SK-N-SH (cell line): ENCODE data around the gene CBFA2T2. TPM values are rescaled to one million over a fixed set of nuclear protein-coding genes. Genes with fewer than 3 reads are reported as not detected.

Source experiments
- CTCF ChIA-PET: fragments of 300-600, 350-600 bp; formaldehyde crosslinking; extraction: SDS; loops from one replicate; lab custom pipeline; 2021; lab: Yijun Ruan, JAX
- POLR2A ChIA-PET: fragments of 350-600 bp; sonication (Branson Sonifier 250); formaldehyde crosslinking; extraction: SDS; loops from one replicate; lab custom pipeline; 2020; ENCODE audit warnings: antibody characterized with exemption, inconsistent platforms; lab: Yijun Ruan, JAX
- DNase-seq: peaks from one replicate; pipeline ENCODE4 v3.0.0; 2012
- H2AFZ ChIP-seq: fragments of 200-600 bp; sonication (generic); 2 replicates; pipeline ENCODE4 v1.8.1; 2016; ENCODE audit warnings: antibody characterized with exemption, mild to moderate bottlenecking, low read depth
- H3F3A ChIP-seq: fragments of 200-600 bp; sonication (generic); replicated peaks from 2 replicates; pipeline ENCODE3; 2016; ENCODE audit warnings: antibody characterized with exemption, mild to moderate bottlenecking; ENCODE audit not compliant: insufficient read depth
- H3K27ac ChIP-seq, 2 experiments: fragments of 200-500 bp in 1 of 2; fragments of 200-600 bp in 1 of 2; sonication (Bioruptor generic) in 1 of 2; sonication (generic), shearing (Covaris generic) in 1 of 2; 2 replicates each; pipeline versions ENCODE4 v1.5.1 to v1.6.1; 2014 to 2016; ENCODE audit warnings: low read depth in 2 of 2, inconsistent platforms in 1 of 2, low read length in 1 of 2, mild to moderate bottlenecking in 1 of 2, mixed read lengths in 1 of 2
- H3K27me3 ChIP-seq: fragments of 200-600 bp; sonication (generic), shearing (Covaris generic); 2 replicates; pipeline ENCODE4 v1.6.1; 2016; ENCODE audit warnings: mixed run types; ENCODE audit not compliant: insufficient read depth
- H3K36me3 ChIP-seq, 2 experiments: fragments of 200-500 bp in 1 of 2; fragments of 200-600 bp in 1 of 2; sonication (Bioruptor generic) in 1 of 2; sonication (generic) in 1 of 2; replicated peaks in 1 of 2; 2 replicates each; pipeline versions ENCODE3 to v1.5.1; 2014 to 2016; ENCODE audit warnings: low read length in 1 of 2, mild to moderate bottlenecking in 1 of 2; ENCODE audit not compliant: insufficient read depth in 2 of 2, control insufficient read depth in 1 of 2
- H3K4me1 ChIP-seq, 2 experiments: fragments of 200-500 bp in 1 of 2; fragments of 200-600 bp in 1 of 2; sonication (Bioruptor generic) in 1 of 2; sonication (generic), shearing (Covaris generic) in 1 of 2; 2 replicates each; pipeline versions ENCODE4 v1.5.1 to v1.6.1; 2014 to 2016; ENCODE audit warnings: low read depth in 1 of 2, low read length in 1 of 2, mixed run types in 1 of 2; ENCODE audit not compliant: insufficient read depth in 2 of 2, control insufficient read depth in 1 of 2
- H3K4me2 ChIP-seq: fragments of 200-600 bp; sonication (generic), shearing (Covaris generic); 2 replicates; pipeline ENCODE4 v1.6.1; 2017; ENCODE audit warnings: mixed run types
- H3K4me3 ChIP-seq, 2 experiments: fragments of 200-500 bp in 1 of 2; fragments of 200-600 bp in 1 of 2; sonication (Bioruptor generic) in 1 of 2; sonication (generic), shearing (Covaris generic) in 1 of 2; 2 replicates each; pipeline versions ENCODE4 v1.5.1 to v1.8.1; 2014 to 2016; ENCODE audit warnings: low read depth in 2 of 2, inconsistent platforms in 1 of 2, low read length in 1 of 2, mild to moderate bottlenecking in 1 of 2, mixed read lengths in 1 of 2, moderate library complexity in 1 of 2
- H3K79me2 ChIP-seq: fragments of 200-600 bp; sonication (generic); 2 replicates; pipeline ENCODE4 v1.8.1; 2017; ENCODE audit warnings: mild to moderate bottlenecking; ENCODE audit not compliant: insufficient read depth
- H3K9ac ChIP-seq: fragments of 200-600 bp; sonication (generic); 2 replicates; pipeline ENCODE4 v1.6.1; 2017; ENCODE audit warnings: mixed run types
- H3K9me2 ChIP-seq: fragments of 200-600 bp; sonication (generic); 2 replicates; pipeline ENCODE4 v1.6.1; 2017; ENCODE audit warnings: mixed run types
- H3K9me3 ChIP-seq: fragments of 200-600 bp; sonication (generic); 2 replicates; pipeline ENCODE4 v1.6.1; 2017; ENCODE audit warnings: mixed run types, mild to moderate bottlenecking, moderate library complexity
- H4K20me1 ChIP-seq: fragments of 200-600 bp; sonication (generic); 2 replicates; pipeline ENCODE4 v1.6.1; 2017; ENCODE audit warnings: mild to moderate bottlenecking, mixed run types; ENCODE audit not compliant: insufficient read depth
- CHD2 ChIP-seq: fragments of 150-350 bp; IDR thresholded peaks from 2 replicates; pipeline ENCODE4 v1.6.1; 2018; ENCODE audit warnings: low read length; ENCODE audit not compliant: partially characterized antibody
- EZH2phosphoT487 ChIP-seq: fragments of 200-600 bp; sonication (generic); IDR thresholded peaks from 2 replicates; pipeline ENCODE4 v1.6.1; 2017; ENCODE audit warnings: low read depth, mixed run types, mild to moderate bottlenecking, antibody characterized with exemption, moderate library complexity, borderline replicate concordance
- FOXM1 ChIP-seq: IDR thresholded peaks from 2 replicates; pipeline ENCODE4 v1.4.0; 2012; ENCODE audit warnings: low read depth, mild to moderate bottlenecking
- GABPA ChIP-seq: IDR thresholded peaks from 2 replicates; pipeline ENCODE4 v1.4.0; 2012; ENCODE audit warnings: low read depth, mild to moderate bottlenecking
- IRF3 ChIP-seq: fragments of 150-350 bp; IDR thresholded peaks from 2 replicates; pipeline ENCODE4 v1.6.1; 2016; ENCODE audit warnings: mild to moderate bottlenecking, low read depth, low read length
- MXI1 ChIP-seq: IDR thresholded peaks from 2 replicates; pipeline ENCODE4 v1.6.1; 2012; ENCODE audit warnings: mild to moderate bottlenecking, low read depth, low read length, improper control_type of control experiment
- NFIC ChIP-seq: IDR thresholded peaks from 2 replicates; pipeline ENCODE4 v1.4.0; 2012; ENCODE audit warnings: borderline replicate concordance
- RCOR1 ChIP-seq: fragments of 150-350 bp; IDR thresholded peaks from 2 replicates; pipeline ENCODE4 v1.6.1; 2017; ENCODE audit warnings: antibody characterized with exemption, low read length
- RFX5 ChIP-seq: IDR thresholded peaks from 2 replicates; pipeline ENCODE4 v1.6.1; 2012; ENCODE audit warnings: mild to moderate bottlenecking, improper control_type of control experiment, low read length
- TAF1 ChIP-seq: IDR thresholded peaks from 2 replicates; pipeline ENCODE4 v1.6.1; 2012; ENCODE audit warnings: low read depth, mild to moderate bottlenecking, low read length, moderate library complexity, borderline replicate concordance
- YY1 ChIP-seq: IDR thresholded peaks from 2 replicates; pipeline ENCODE4 v1.4.0; 2012; ENCODE audit warnings: low read depth, mild to moderate bottlenecking
- ZBTB33 ChIP-seq: IDR thresholded peaks from 2 replicates; pipeline ENCODE4 v1.4.0; 2012; ENCODE audit warnings: low read depth, borderline replicate concordance
- WGBS: methylation state at CpG from one replicate; pipeline ENCODE4 v1.1.6; 2017; ENCODE audit warnings: low lambda C conversion rate; 5-methylcytosine and 5-hydroxymethylcytosine counted together
- polyA plus RNA-seq, 3 experiments: library from polyadenylated mRNA; depleted of rRNA; stranded (reverse); fragments of >200 nt; gene quantifications; 2 replicates each; pipeline ENCODE4 v1.2.3, GENCODE V29; 2012

The CBFA2T2 gene
- polyA plus RNA-seq, 1 of the 3 experiments (the other 2 are of a cell fraction), result 11.0 TPM

DNA sequence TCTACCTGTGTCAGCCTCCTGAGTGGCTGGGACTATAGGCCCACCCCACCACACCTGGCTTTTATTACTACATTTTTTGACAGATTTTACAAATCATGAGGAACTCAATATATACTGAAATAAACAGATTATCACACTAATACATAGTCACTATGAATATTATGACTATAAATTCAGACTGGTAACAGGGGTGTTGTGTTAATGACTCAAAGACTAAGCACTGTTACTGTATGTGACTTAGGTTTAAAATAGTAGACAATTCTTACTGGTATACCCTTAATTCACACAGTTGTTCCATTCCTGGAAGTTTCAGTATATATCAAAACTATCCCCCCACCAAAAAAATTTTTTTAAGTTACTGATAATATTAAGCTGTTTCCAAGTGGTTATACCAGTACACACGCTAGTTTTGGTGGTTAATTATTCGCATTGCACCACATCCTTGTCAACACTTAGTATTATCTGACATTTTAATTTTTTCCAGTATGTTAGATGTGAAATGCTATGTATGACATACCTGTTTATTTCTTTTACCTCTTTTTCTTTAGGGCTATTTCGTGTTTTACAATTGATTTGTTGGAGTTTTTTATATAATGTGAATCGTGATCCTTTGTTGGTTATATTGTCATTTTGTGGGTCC lies 137.8 kb downstream of the CBFA2T2 start (continued):
- no peak for TF ChIP-seq IRF3
- no peak for TF ChIP-seq MXI1
- TF ChIP-seq YY1, result no peak
- no peak for TF ChIP-seq RCOR1
- no peak for TF ChIP-seq NFIC
- no peak for TF ChIP-seq TAF1
- no peak for TF ChIP-seq ZBTB33
- TF ChIP-seq GABPA, result no peak
- no peak for TF ChIP-seq RFX5
- TF ChIP-seq CHD2, result no peak

DNA sequence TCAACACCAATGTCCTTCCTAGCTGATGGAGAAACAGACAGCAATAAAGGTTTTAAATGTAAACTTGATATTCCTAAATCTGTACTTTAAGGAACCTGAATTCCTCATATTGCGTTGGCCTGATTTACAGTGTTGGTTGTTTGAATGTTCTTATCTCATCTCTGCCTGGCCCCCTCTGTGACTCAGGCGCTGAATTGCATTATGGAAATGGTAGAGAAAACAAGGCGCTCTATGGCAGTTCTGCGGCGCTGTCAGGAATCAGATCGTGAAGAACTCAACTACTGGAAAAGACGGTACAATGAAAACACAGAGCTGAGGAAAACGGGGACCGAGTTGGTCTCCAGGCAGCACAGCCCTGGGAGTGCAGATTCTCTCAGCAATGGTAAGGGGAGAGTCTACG lies 139.6 kb downstream of the CBFA2T2 start:
- Histone ChIP-seq H3K9ac (no peak overlapping the region), H3K36me3 (peaks cover 29 to 42% of the 10 kb centered on the region in 2 experiments), H3K79me2 (no peaks in the 10 kb centered on the region), H3K27me3 (no peaks in the 10 kb centered on the region), H3K4me3 (no peak overlapping the region), H4K20me1 (no peaks in the 10 kb centered on the region), H3F3A (peaks cover 1% of the 10 kb centered on the region), H2AFZ (no peak overlapping the region), H3K9me3 (no peaks in the 10 kb centered on the region), H3K4me2 (no peak overlapping the region), H3K9me2 (no peaks in the 10 kb centered on the region), H3K27ac (no peak overlapping the region), H3K4me1 (no peaks in the 10 kb centered on the region)
- 91% methylated on average over 10 of the region's 10 CpGs for WGBS
- DNase-seq, result no peak
- TF ChIP-seq GABPA (no peak), EZH2phosphoT487 (no peak)
- CTCF ChIA-PET, result no interaction called here
- POLR2A ChIA-PET, result no interaction called here

- WGBS, result 83% methylated on average over 5 of the region's 5 CpGs
- H3K79me2 ChIP-seq, result no peaks in the 10 kb centered on the region
- no peaks in the 10 kb centered on the region for H3K9me2 ChIP-seq
- no peak for DNase-seq
- no peak overlapping the region for H3K4me2 ChIP-seq
- H3K4me3 ChIP-seq, result no peak overlapping the region
- no peak overlapping the region for H3K27ac ChIP-seq
- H3K9ac ChIP-seq, result no peak overlapping the region
- no peak for TF ChIP-seq FOXM1
- TF ChIP-seq GABPA, result no peak
- TF ChIP-seq IRF3, result no peak
- no peaks in the 10 kb centered on the region for H4K20me1 ChIP-seq
- no peaks in the 10 kb centered on the region for H3K9me3 ChIP-seq
- ChIA-PET POLR2A (no interaction called here), CTCF (no interaction called here)
- H2AFZ ChIP-seq, result no peak overlapping the region
- H3K36me3 ChIP-seq, result peaks cover 25 to 41% of the 10 kb centered on the region in 2 experiments
- H3K27me3 ChIP-seq, result no peaks in the 10 kb centered on the region
- peaks cover 5% of the 10 kb centered on the region for H3F3A ChIP-seq
- H3K4me1 ChIP-seq, result no peaks in the 10 kb centered on the region
Observed at GRCh38 chr20:33629979-33630378, 140.1 kb downstream of the CBFA2T2 start.
